ENCODE results near the gene AEBP2.
"Not testable (repeated sequence)": the region's sequence is repeated elsewhere in the genome, so short reads cannot be mapped to it uniquely, and the experiment has no call there.

Gene AEBP2

GRCh38 chr12:19423166-19423930 is 15.9 kb upstream of the AEBP2 start:
- no peak overlapping the region for H3K4me3 ChIP-seq (ENCODE audit: low read depth in 1 of 2, low read length in 2 of 2)
- no peaks in the 10 kb centered on the region for H3K36me3 ChIP-seq (ENCODE audit: control insufficient read depth in 1 of 2, insufficient read depth in 2 of 2, low read length in 2 of 2)
- no peaks in the 10 kb centered on the region for H3K4me1 ChIP-seq (ENCODE audit: control insufficient read depth in 1 of 2, insufficient read depth in 2 of 2, low read length in 2 of 2)
- H3K27me3 ChIP-seq (ENCODE audit: control insufficient read depth in 1 of 2, insufficient read depth in 2 of 2, low read length in 2 of 2): no peaks in the 10 kb centered on the region
- no peaks in the 10 kb centered on the region for H3K9me3 ChIP-seq (ENCODE audit: control insufficient read depth in 1 of 2, low read length in 2 of 2)
- no peak overlapping the region for H3K9ac ChIP-seq (ENCODE audit: low read depth in 1 of 2, low read length in 2 of 2)
- no peak overlapping the region for H3K27ac ChIP-seq (ENCODE audit: low read depth, low read length)

- Histone ChIP-seq H3K4me1 (ENCODE audit: control insufficient read depth in 1 of 2, insufficient read depth in 2 of 2, low read length in 2 of 2) (no peaks in the 10 kb centered on the region), H3K4me3 (ENCODE audit: low read depth in 1 of 2, low read length in 2 of 2) (no peak overlapping the region), H3K9me3 (ENCODE audit: control insufficient read depth in 1 of 2, low read length in 2 of 2) (no peaks in the 10 kb centered on the region), H3K27me3 (ENCODE audit: control insufficient read depth in 1 of 2, insufficient read depth in 2 of 2, low read length in 2 of 2) (no peaks in the 10 kb centered on the region), H3K27ac (ENCODE audit: low read depth, low read length) (no peak overlapping the region), H3K36me3 (ENCODE audit: control insufficient read depth in 1 of 2, insufficient read depth in 2 of 2, low read length in 2 of 2) (no peaks in the 10 kb centered on the region), H3K9ac (ENCODE audit: low read depth in 1 of 2, low read length in 2 of 2) (no peak overlapping the region)
Observed at GRCh38 chr12:19428246-19428645, 11.0 kb upstream of the AEBP2 start.

- H3K4me1 ChIP-seq (ENCODE audit: control insufficient read depth in 1 of 2, insufficient read depth in 2 of 2, low read length in 2 of 2); H3K9me3 ChIP-seq (ENCODE audit: control insufficient read depth in 1 of 2, low read length in 2 of 2); H3K4me3 ChIP-seq (ENCODE audit: low read depth in 1 of 2, low read length in 2 of 2); H3K36me3 ChIP-seq (ENCODE audit: control insufficient read depth in 1 of 2, insufficient read depth in 2 of 2, low read length in 2 of 2); H3K27ac ChIP-seq (ENCODE audit: low read depth, low read length); H3K27me3 ChIP-seq (ENCODE audit: control insufficient read depth in 1 of 2, insufficient read depth in 2 of 2, low read length in 2 of 2); H3K9ac ChIP-seq (ENCODE audit: low read depth in 1 of 2, low read length in 2 of 2): not testable (repeated sequence)
Observed at GRCh38 chr12:19429491-19429890, 9.8 kb upstream of the AEBP2 start.

GRCh38 chr12:19430988-19431387 is 8.3 kb upstream of the AEBP2 start:
- H3K27me3 ChIP-seq (ENCODE audit: control insufficient read depth in 1 of 2, insufficient read depth in 2 of 2, low read length in 2 of 2): no peaks in the 10 kb centered on the region
- no peak overlapping the region for H3K27ac ChIP-seq (ENCODE audit: low read depth, low read length)
- no peaks in the 10 kb centered on the region for H3K36me3 ChIP-seq (ENCODE audit: control insufficient read depth in 1 of 2, insufficient read depth in 2 of 2, low read length in 2 of 2)
- H3K4me3 ChIP-seq (ENCODE audit: low read depth in 1 of 2, low read length in 2 of 2): no peak overlapping the region
- H3K9me3 ChIP-seq (ENCODE audit: control insufficient read depth in 1 of 2, low read length in 2 of 2): no peaks in the 10 kb centered on the region
- H3K9ac ChIP-seq (ENCODE audit: low read depth in 1 of 2, low read length in 2 of 2): no peak overlapping the region
- no peaks in the 10 kb centered on the region for H3K4me1 ChIP-seq (ENCODE audit: control insufficient read depth in 1 of 2, insufficient read depth in 2 of 2, low read length in 2 of 2)

- H3K36me3 ChIP-seq (ENCODE audit: control insufficient read depth in 1 of 2, insufficient read depth in 2 of 2, low read length in 2 of 2): no peaks in the 10 kb centered on the region
- no peaks in the 10 kb centered on the region for H3K4me1 ChIP-seq (ENCODE audit: control insufficient read depth in 1 of 2, insufficient read depth in 2 of 2, low read length in 2 of 2)
- no peaks in the 10 kb centered on the region for H3K27me3 ChIP-seq (ENCODE audit: control insufficient read depth in 1 of 2, insufficient read depth in 2 of 2, low read length in 2 of 2)
- no peaks in the 10 kb centered on the region for H3K9me3 ChIP-seq (ENCODE audit: control insufficient read depth in 1 of 2, low read length in 2 of 2)
- H3K9ac ChIP-seq (ENCODE audit: low read depth in 1 of 2, low read length in 2 of 2): no peak overlapping the region
- no peak overlapping the region for H3K27ac ChIP-seq (ENCODE audit: low read depth, low read length)
- H3K4me3 ChIP-seq (ENCODE audit: low read depth in 1 of 2, low read length in 2 of 2): no peak overlapping the region
Observed at GRCh38 chr12:19431407-19432308, 7.6 kb upstream of the AEBP2 start.

- no peak overlapping the region for H3K27ac ChIP-seq (ENCODE audit: low read depth, low read length)
- no peaks in the 10 kb centered on the region for H3K27me3 ChIP-seq (ENCODE audit: control insufficient read depth in 1 of 2, insufficient read depth in 2 of 2, low read length in 2 of 2)
- H3K9me3 ChIP-seq (ENCODE audit: control insufficient read depth in 1 of 2, low read length in 2 of 2): no peaks in the 10 kb centered on the region
- H3K4me3 ChIP-seq (ENCODE audit: low read depth in 1 of 2, low read length in 2 of 2): no peak overlapping the region
- H3K9ac ChIP-seq (ENCODE audit: low read depth in 1 of 2, low read length in 2 of 2): no peak overlapping the region
- no peaks in the 10 kb centered on the region for H3K36me3 ChIP-seq (ENCODE audit: control insufficient read depth in 1 of 2, insufficient read depth in 2 of 2, low read length in 2 of 2)
- no peaks in the 10 kb centered on the region for H3K4me1 ChIP-seq (ENCODE audit: control insufficient read depth in 1 of 2, insufficient read depth in 2 of 2, low read length in 2 of 2)
Observed at GRCh38 chr12:19432309-19433170, 6.8 kb upstream of the AEBP2 start.

- H3K9ac ChIP-seq (ENCODE audit: low read depth in 1 of 2, low read length in 2 of 2): no peak overlapping the region
- H3K27me3 ChIP-seq (ENCODE audit: control insufficient read depth in 1 of 2, insufficient read depth in 2 of 2, low read length in 2 of 2): no peaks in the 10 kb centered on the region
- no peaks in the 10 kb centered on the region for H3K9me3 ChIP-seq (ENCODE audit: control insufficient read depth in 1 of 2, low read length in 2 of 2)
- no peaks in the 10 kb centered on the region for H3K36me3 ChIP-seq (ENCODE audit: control insufficient read depth in 1 of 2, insufficient read depth in 2 of 2, low read length in 2 of 2)
- H3K27ac ChIP-seq (ENCODE audit: low read depth, low read length): no peak overlapping the region
- no peaks in the 10 kb centered on the region for H3K4me1 ChIP-seq (ENCODE audit: control insufficient read depth in 1 of 2, insufficient read depth in 2 of 2, low read length in 2 of 2)
- no peak overlapping the region for H3K4me3 ChIP-seq (ENCODE audit: low read depth in 1 of 2, low read length in 2 of 2)
Observed at GRCh38 chr12:19434538-19434937, 4.8 kb upstream of the AEBP2 start.

- Histone ChIP-seq H3K4me1 (ENCODE audit: control insufficient read depth in 1 of 2, insufficient read depth in 2 of 2, low read length in 2 of 2) (peaks cover 0 to under 1% of the 10 kb centered on the region in 2 donors), H3K4me3 (ENCODE audit: low read depth in 1 of 2, low read length in 2 of 2) (no peak overlapping the region), H3K27ac (ENCODE audit: low read depth, low read length) (no peak overlapping the region), H3K9me3 (ENCODE audit: control insufficient read depth in 1 of 2, low read length in 2 of 2) (no peaks in the 10 kb centered on the region), H3K27me3 (ENCODE audit: control insufficient read depth in 1 of 2, insufficient read depth in 2 of 2, low read length in 2 of 2) (no peaks in the 10 kb centered on the region), H3K36me3 (ENCODE audit: control insufficient read depth in 1 of 2, insufficient read depth in 2 of 2, low read length in 2 of 2) (no peaks in the 10 kb centered on the region), H3K9ac (ENCODE audit: low read depth in 1 of 2, low read length in 2 of 2) (no peak overlapping the region)
Observed at GRCh38 chr12:19435831-19436497, 3.3 kb upstream of the AEBP2 start.

- Histone ChIP-seq H3K4me1 (ENCODE audit: control insufficient read depth in 1 of 2, insufficient read depth in 2 of 2, low read length in 2 of 2) (peaks cover 4 to 10% of the 10 kb centered on the region in 2 donors), H3K27ac (ENCODE audit: low read depth, low read length) (no peak overlapping the region), H3K9me3 (ENCODE audit: control insufficient read depth in 1 of 2, low read length in 2 of 2) (no peaks in the 10 kb centered on the region), H3K9ac (ENCODE audit: low read depth in 1 of 2, low read length in 2 of 2) (no peak overlapping the region), H3K27me3 (ENCODE audit: control insufficient read depth in 1 of 2, insufficient read depth in 2 of 2, low read length in 2 of 2) (no peaks in the 10 kb centered on the region), H3K36me3 (ENCODE audit: control insufficient read depth in 1 of 2, insufficient read depth in 2 of 2, low read length in 2 of 2) (no peaks in the 10 kb centered on the region), H3K4me3 (ENCODE audit: low read depth in 1 of 2, low read length in 2 of 2) (no peak overlapping the region)
Observed at GRCh38 chr12:19436931-19437330, 2.4 kb upstream of the AEBP2 start.

Measured in duodenal mucosa (tissue), 2 donors.